AG08396 (cell line): Measurements from ENCODE around the gene OR2A14.
"Not testable (repeated sequence)": the region's sequence is repeated elsewhere in the genome, so short reads cannot be mapped to it uniquely, and the experiment has no call there.

Experiments
- DNase-seq: peaks from one replicate; pipeline ENCODE4 v3.0.0; 2012; ENCODE audit warnings: low spot score, mixed read lengths

Gene OR2A14

GRCh38 chr7:144158861-144159260, 35.9 kb downstream of the OR2A14 start:
- DNase-seq: no peak

GRCh38 chr7:144164784-144165183, 41.8 kb downstream of the OR2A14 start:
- DNase-seq: no peak

DNA sequence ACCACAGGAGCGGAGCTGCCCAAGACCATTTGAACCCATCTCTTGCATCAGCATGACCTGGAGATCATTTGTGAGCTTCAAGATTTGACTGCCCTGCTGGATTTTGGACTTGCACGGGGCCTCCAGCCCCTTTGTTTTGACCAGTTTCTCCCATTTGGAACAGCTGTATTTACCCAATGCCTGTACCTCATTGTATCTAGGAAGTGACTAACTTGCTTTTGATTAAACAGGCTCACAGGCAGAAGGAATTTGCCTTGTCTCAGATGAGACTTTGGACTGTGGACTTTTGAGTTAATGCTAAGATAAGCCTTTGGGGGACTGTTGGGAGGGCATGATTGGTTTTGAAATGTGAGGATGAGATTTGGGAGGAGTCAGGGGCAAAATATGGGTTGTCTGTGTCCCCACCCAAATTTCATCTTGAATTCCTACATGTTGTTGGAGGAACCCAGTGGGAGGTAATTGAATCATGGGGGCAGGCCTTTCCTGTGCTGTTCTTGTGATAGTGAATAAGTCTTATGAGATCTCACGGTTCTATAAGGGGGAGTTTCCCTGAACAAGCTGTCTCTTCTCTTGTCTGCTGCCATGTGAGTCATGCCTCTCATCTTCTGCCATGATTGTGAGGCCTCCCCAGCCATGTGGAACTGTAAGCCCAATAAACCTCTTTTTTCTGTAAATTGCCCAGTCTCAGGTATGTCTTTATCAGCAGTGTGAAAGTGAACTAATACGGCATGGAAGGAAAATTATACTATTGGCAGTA, 48.8 kb downstream of the OR2A14 start:
- not testable (repeated sequence) for DNase-seq

GRCh38 chr7:144174613-144175012, 51.6 kb downstream of the OR2A14 start:
- DNase-seq: no peak

GRCh38 chr7:144178380-144179164, 55.6 kb downstream of the OR2A14 start:
- not testable (repeated sequence) for DNase-seq

DNA sequence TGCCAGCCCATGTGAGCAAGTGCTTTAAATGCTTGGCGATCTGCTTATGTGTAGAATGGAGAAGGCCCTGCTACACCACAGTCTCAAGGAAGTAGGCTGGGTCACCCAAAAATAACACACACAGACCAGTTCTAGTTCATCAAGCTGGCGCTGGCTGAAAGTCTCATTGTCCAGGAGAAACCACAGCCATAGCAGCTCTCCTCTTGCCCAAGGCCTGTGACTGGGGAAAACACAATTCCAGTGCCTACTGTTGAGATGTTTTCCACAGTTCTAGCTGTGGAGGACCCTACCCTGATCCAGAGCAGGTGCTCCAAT, 56.1 kb downstream of the OR2A14 start:
- DNase-seq: not testable (repeated sequence)
